Measurements from ENCODE around the gene CNOT4. TPM values are rescaled to one million over a fixed set of nuclear protein-coding genes. Genes with fewer than 3 reads are reported as not detected.

The CNOT4 gene
- total RNA-seq, 1 experiment from 2014 or later, result 22.0 TPM

DNA sequence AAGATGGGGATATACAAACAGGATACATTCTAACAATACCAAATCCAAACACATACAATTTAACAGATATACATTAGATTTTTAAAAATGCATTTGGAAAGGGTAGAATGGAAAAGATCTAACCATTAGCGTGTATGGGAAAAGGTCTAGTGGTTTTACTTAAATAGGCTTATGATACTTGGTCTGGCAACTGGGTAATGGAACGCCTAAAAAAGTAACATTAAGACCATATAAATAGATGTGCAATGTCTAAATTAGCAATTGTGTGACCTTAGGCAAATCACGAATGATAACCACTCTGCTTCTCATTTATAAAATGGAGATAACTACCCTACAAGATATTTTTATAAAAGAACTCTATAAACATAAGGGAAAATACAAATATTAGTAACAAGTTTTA, 135.2 kb downstream of the CNOT4 start:
- Mint-ChIP-seq H3K4me1 (ENCODE audit: low read depth, unreplicated experiment) (no peaks in the 10 kb centered on the region), H3K36me3 (ENCODE audit: insufficient read depth, unreplicated experiment) (peaks cover 17% of the 10 kb centered on the region), H3K4me3 (ENCODE audit: unreplicated experiment) (no peak overlapping the region), H3K27me3 (ENCODE audit: insufficient read depth, unreplicated experiment) (no peaks in the 10 kb centered on the region), H3K27ac (ENCODE audit: unreplicated experiment) (no peak overlapping the region), H3K9me3 (ENCODE audit: unreplicated experiment) (no peaks in the 10 kb centered on the region)
- intact Hi-C loops (cut with micrococcal nuclease; ENCODE audit: unreplicated experiment), result no loop called here
- DNase-seq, result no peak
- Histone ChIP-seq H3K9me3 (no peaks in the 10 kb centered on the region), H3K36me3 (ENCODE audit: control insufficient read depth, insufficient read depth, low read length) (no peaks in the 10 kb centered on the region), H3K27me3 (replicated peaks; ENCODE audit: control insufficient read depth, insufficient read depth, low read length) (no peaks in the 10 kb centered on the region), H3K4me1 (no peaks in the 10 kb centered on the region), H3K4me3 (ENCODE audit: low read depth, low read length) (no peak overlapping the region)
- BruUV-seq (replicated peaks), result no TSS peak
- TF ChIP-seq, protein P1, sequence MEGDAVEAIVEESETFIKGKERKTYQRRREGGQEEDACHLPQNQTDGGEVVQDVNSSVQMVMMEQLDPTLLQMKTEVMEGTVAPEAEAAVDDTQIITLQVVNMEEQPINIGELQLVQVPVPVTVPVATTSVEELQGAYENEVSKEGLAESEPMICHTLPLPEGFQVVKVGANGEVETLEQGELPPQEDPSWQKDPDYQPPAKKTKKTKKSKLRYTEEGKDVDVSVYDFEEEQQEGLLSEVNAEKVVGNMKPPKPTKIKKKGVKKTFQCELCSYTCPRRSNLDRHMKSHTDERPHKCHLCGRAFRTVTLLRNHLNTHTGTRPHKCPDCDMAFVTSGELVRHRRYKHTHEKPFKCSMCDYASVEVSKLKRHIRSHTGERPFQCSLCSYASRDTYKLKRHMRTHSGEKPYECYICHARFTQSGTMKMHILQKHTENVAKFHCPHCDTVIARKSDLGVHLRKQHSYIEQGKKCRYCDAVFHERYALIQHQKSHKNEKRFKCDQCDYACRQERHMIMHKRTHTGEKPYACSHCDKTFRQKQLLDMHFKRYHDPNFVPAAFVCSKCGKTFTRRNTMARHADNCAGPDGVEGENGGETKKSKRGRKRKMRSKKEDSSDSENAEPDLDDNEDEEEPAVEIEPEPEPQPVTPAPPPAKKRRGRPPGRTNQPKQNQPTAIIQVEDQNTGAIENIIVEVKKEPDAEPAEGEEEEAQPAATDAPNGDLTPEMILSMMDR (IDR thresholded peaks at IDR 0.05; ENCODE audit: insufficient read depth in 1 of 2, low read depth in 1 of 2, low read length in 1 of 2, severe bottlenecking in 1 of 2, unreplicated experiment in 1 of 2), result no peak
- POLR2A ChIA-PET, result no interaction called here
- CTCF ChIA-PET, result no interaction called here

- TF ChIP-seq, protein P1 (IDR thresholded peaks at IDR 0.05; ENCODE audit: insufficient read depth in 1 of 2, low read depth in 1 of 2, low read length in 1 of 2, severe bottlenecking in 1 of 2, unreplicated experiment in 1 of 2), result no peak
- Histone ChIP-seq H3K27me3 (replicated peaks; ENCODE audit: control insufficient read depth, insufficient read depth, low read length) (no peaks in the 10 kb centered on the region), H3K9me3 (no peaks in the 10 kb centered on the region), H3K4me3 (ENCODE audit: low read depth, low read length) (no peak overlapping the region), H3K36me3 (ENCODE audit: control insufficient read depth, insufficient read depth, low read length) (no peaks in the 10 kb centered on the region), H3K4me1 (peaks cover 4% of the 10 kb centered on the region)
- no peaks in the 10 kb centered on the region for H3K27me3 Mint-ChIP-seq (ENCODE audit: insufficient read depth, unreplicated experiment)
- no peak overlapping the region for H3K4me3 Mint-ChIP-seq (ENCODE audit: unreplicated experiment)
- CTCF ChIA-PET, result no interaction called here
- intact Hi-C loops (cut with micrococcal nuclease; ENCODE audit: unreplicated experiment), result no loop called here
- H3K4me1 Mint-ChIP-seq (ENCODE audit: low read depth, unreplicated experiment), result peaks cover 5% of the 10 kb centered on the region
- DNase-seq, result no peak
- BruUV-seq (replicated peaks), result no TSS peak
- POLR2A ChIA-PET, result no interaction called here
- no peak overlapping the region for H3K27ac Mint-ChIP-seq (ENCODE audit: unreplicated experiment)
- peaks cover 7% of the 10 kb centered on the region for H3K36me3 Mint-ChIP-seq (ENCODE audit: insufficient read depth, unreplicated experiment)
- H3K9me3 Mint-ChIP-seq (ENCODE audit: unreplicated experiment), result no peaks in the 10 kb centered on the region
Measured at GRCh38 chr7:135372222-135372621, 137.7 kb downstream of the CNOT4 start.

DNA sequence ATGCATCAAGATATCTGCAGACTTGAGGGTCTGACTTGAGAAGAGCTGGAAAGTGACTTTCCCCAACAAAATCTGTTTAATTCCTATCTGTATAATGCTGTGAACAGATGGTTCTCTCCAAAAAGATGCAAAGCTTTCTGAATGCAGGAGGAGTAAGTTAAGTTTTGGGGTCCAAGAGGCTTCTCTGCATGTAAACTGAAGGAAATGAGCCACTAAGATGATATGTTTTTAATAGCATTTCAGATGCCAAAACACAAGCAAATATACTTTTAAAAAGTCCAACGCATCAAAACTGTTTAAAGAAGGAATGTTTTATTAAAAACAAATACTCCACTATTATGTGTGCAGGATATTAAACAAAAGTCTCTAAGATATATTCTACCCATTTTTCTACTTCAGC, 139.2 kb downstream of the CNOT4 start:
- ChIA-PET POLR2A (no interaction called here), CTCF (no interaction called here)
- no TSS peak for BruUV-seq (replicated peaks)
- no peak for DNase-seq
- H3K36me3 ChIP-seq (ENCODE audit: control insufficient read depth, insufficient read depth, low read length), result no peaks in the 10 kb centered on the region
- no peaks in the 10 kb centered on the region for H3K9me3 Mint-ChIP-seq (ENCODE audit: unreplicated experiment)
- no peaks in the 10 kb centered on the region for H3K27me3 ChIP-seq (replicated peaks; ENCODE audit: control insufficient read depth, insufficient read depth, low read length)
- no peaks in the 10 kb centered on the region for H3K27me3 Mint-ChIP-seq (ENCODE audit: insufficient read depth, unreplicated experiment)
- no peak overlapping the region for H3K4me3 ChIP-seq (ENCODE audit: low read depth, low read length)
- H3K9me3 ChIP-seq, result no peaks in the 10 kb centered on the region
- H3K4me3 Mint-ChIP-seq (ENCODE audit: unreplicated experiment), result no peak overlapping the region
- intact Hi-C loops (cut with micrococcal nuclease; ENCODE audit: unreplicated experiment), result no loop called here
- peaks cover 8% of the 10 kb centered on the region for H3K4me1 Mint-ChIP-seq (ENCODE audit: low read depth, unreplicated experiment)
- peaks cover 9% of the 10 kb centered on the region for H3K4me1 ChIP-seq
- H3K36me3 Mint-ChIP-seq (ENCODE audit: insufficient read depth, unreplicated experiment), result peaks cover 7% of the 10 kb centered on the region
- H3K27ac Mint-ChIP-seq (ENCODE audit: unreplicated experiment), result no peak overlapping the region
- TF ChIP-seq, protein P1 (IDR thresholded peaks at IDR 0.05; ENCODE audit: insufficient read depth in 1 of 2, low read depth in 1 of 2, low read length in 1 of 2, severe bottlenecking in 1 of 2, unreplicated experiment in 1 of 2), result no peak
